ENCODE measurements around the gene BCAS3. TPM values are rescaled to one million over a fixed set of nuclear protein-coding genes. Genes with fewer than 3 reads are reported as not detected.

The BCAS3 gene
- total RNA-seq, 1 donor from 2014 or later, result 30.5 TPM

GRCh38 chr17:60908324-60908723, 230.7 kb downstream of the BCAS3 start:
- Mint-ChIP-seq H3K4me1 (peaks cover 9% of the 10 kb centered on the region), H3K4me3 (no peak overlapping the region), H3K27me3 (ENCODE audit: low read depth) (no peaks in the 10 kb centered on the region), H3K36me3 (ENCODE audit: low read depth) (no peaks in the 10 kb centered on the region), H3K27ac (ENCODE audit: unreplicated experiment) (no peak overlapping the region), H3K9me3 (no peaks in the 10 kb centered on the region)
- no peak for TF ChIP-seq CTCF (conservative IDR thresholded peaks at IDR 0.05)
- DNase-seq (ENCODE audit: low read depth, low spot score), result no peak

GRCh38 chr17:60909405-60909804, 231.8 kb downstream of the BCAS3 start:
- Mint-ChIP-seq H3K4me3 (no peak overlapping the region), H3K27ac (ENCODE audit: unreplicated experiment) (no peak overlapping the region), H3K36me3 (ENCODE audit: low read depth) (peaks cover 7% of the 10 kb centered on the region), H3K9me3 (peaks cover 3% of the 10 kb centered on the region), H3K4me1 (peaks cover 9% of the 10 kb centered on the region), H3K27me3 (ENCODE audit: low read depth) (no peaks in the 10 kb centered on the region)
- no peak for DNase-seq (ENCODE audit: low read depth, low spot score)
- no peak for TF ChIP-seq CTCF (conservative IDR thresholded peaks at IDR 0.05)

- Mint-ChIP-seq H3K9me3 (peaks cover 6% of the 10 kb centered on the region), H3K4me3 (no peak overlapping the region), H3K4me1 (peaks cover 9% of the 10 kb centered on the region), H3K27me3 (ENCODE audit: low read depth) (no peaks in the 10 kb centered on the region), H3K27ac (ENCODE audit: unreplicated experiment) (no peak overlapping the region), H3K36me3 (ENCODE audit: low read depth) (peaks cover 7% of the 10 kb centered on the region)
- TF ChIP-seq CTCF (conservative IDR thresholded peaks at IDR 0.05), result no peak
- no peak for DNase-seq (ENCODE audit: low read depth, low spot score)
Measured at GRCh38 chr17:60910415-60910814, 232.8 kb downstream of the BCAS3 start.

DNA sequence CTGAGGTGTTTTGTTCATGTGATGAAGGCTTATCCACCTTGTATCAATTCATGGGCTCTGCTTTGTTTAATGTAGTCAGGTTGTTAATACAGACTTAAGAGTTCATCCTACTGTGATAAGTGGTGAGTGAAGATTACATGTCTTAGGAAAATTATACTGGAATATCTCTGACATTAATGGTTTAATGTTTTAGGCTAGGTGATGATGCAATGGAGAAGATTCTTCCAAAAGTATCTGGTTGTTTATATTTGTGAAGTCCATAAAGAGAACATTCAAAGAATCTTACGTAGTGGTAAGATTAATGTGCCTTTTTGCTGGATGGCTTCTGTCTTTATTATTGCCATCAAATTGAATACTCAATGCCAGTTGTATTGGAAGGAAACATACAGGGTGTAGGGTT, 236.4 kb downstream of the BCAS3 start:
- Mint-ChIP-seq H3K27ac (ENCODE audit: unreplicated experiment) (no peak overlapping the region), H3K4me3 (no peak overlapping the region), H3K27me3 (ENCODE audit: low read depth) (no peaks in the 10 kb centered on the region), H3K36me3 (ENCODE audit: low read depth) (peaks cover 18% of the 10 kb centered on the region), H3K4me1 (no peaks in the 10 kb centered on the region), H3K9me3 (peaks cover 15% of the 10 kb centered on the region)
- TF ChIP-seq CTCF (conservative IDR thresholded peaks at IDR 0.05), result no peak
- no peak for DNase-seq (ENCODE audit: low read depth, low spot score)

DNA sequence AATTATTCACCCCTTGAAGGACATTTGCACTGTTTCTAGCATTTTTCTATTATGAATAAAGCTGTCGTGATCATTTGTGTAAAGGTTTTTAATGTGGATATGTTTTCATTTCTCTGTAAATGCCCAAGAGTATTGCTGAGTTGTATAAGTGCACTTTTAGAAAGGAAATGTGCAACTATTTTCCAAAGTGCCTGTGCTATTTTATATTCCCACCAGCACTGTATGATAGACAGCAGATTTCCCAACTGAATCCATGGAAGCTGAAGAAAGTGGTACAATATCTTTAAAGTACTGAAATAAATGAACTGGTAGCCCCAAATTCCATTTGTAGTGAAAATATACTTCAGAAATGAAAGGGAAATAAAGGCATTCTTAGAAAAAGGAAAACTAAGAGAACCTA, 238.4 kb downstream of the BCAS3 start:
- no peaks in the 10 kb centered on the region for H3K27me3 Mint-ChIP-seq (ENCODE audit: low read depth)
- no peak for DNase-seq (ENCODE audit: low read depth, low spot score)
- H3K4me3 Mint-ChIP-seq, result no peak overlapping the region
- H3K9me3 Mint-ChIP-seq, result peaks cover 15% of the 10 kb centered on the region
- no peaks in the 10 kb centered on the region for H3K4me1 Mint-ChIP-seq
- no peak for TF ChIP-seq CTCF (conservative IDR thresholded peaks at IDR 0.05)
- H3K36me3 Mint-ChIP-seq (ENCODE audit: low read depth), result peaks cover 26% of the 10 kb centered on the region
- H3K27ac Mint-ChIP-seq (ENCODE audit: unreplicated experiment), result no peak overlapping the region

GRCh38 chr17:60920107-60920506, 242.5 kb downstream of the BCAS3 start:
- no peak for DNase-seq (ENCODE audit: low read depth, low spot score)
- no peak for TF ChIP-seq CTCF (conservative IDR thresholded peaks at IDR 0.05)
- Mint-ChIP-seq H3K36me3 (ENCODE audit: low read depth) (peaks cover 20% of the 10 kb centered on the region), H3K9me3 (peaks cover 11% of the 10 kb centered on the region), H3K4me3 (no peak overlapping the region), H3K27ac (ENCODE audit: unreplicated experiment) (no peak overlapping the region), H3K4me1 (no peaks in the 10 kb centered on the region), H3K27me3 (ENCODE audit: low read depth) (no peaks in the 10 kb centered on the region)
